Right ventricle myocardium superior (tissue), 1 donor: ENCODE results near the gene DNAI1. TPM values are rescaled to one million over a fixed set of nuclear protein-coding genes. Genes with fewer than 3 reads are reported as not detected.
"Not testable (repeated sequence)": the region's sequence is repeated elsewhere in the genome, so short reads cannot be mapped to it uniquely, and the experiment has no call there.

Experiments
- ATAC-seq: fragments of 200-7000 bp; cut with Tn5 transposase; one replicate; pipeline ENCODE4 v1.9.1; 2020; ENCODE audit warnings: mild to moderate bottlenecking; ENCODE audit not compliant: poor library complexity
- DNase-seq: peaks from one replicate; pipeline ENCODE4 v3.0.0-alpha.2; 2020
- intact Hi-C: fragments of 100-400 bp; cut with DNase I; formaldehyde crosslinking; loops from one replicate; pipeline ENCODE4 v1.11.2; 2022
- total RNA-seq: library from RNA; stranded (reverse); fragmentation: NEBNext Ultra II Directional; extraction: Animal tissue kit (Norgen Biotek cat#: 25700); gene quantifications from one replicate; pipeline ENCODE4 v1.2.1, GENCODE V29; 2021
- donor health status: DM: no; HTN: yes; CAD: no; lungs with severe emphysema.

The DNAI1 gene
- total RNA-seq, 1 donor from 2014 or later, result not detected

DNA sequence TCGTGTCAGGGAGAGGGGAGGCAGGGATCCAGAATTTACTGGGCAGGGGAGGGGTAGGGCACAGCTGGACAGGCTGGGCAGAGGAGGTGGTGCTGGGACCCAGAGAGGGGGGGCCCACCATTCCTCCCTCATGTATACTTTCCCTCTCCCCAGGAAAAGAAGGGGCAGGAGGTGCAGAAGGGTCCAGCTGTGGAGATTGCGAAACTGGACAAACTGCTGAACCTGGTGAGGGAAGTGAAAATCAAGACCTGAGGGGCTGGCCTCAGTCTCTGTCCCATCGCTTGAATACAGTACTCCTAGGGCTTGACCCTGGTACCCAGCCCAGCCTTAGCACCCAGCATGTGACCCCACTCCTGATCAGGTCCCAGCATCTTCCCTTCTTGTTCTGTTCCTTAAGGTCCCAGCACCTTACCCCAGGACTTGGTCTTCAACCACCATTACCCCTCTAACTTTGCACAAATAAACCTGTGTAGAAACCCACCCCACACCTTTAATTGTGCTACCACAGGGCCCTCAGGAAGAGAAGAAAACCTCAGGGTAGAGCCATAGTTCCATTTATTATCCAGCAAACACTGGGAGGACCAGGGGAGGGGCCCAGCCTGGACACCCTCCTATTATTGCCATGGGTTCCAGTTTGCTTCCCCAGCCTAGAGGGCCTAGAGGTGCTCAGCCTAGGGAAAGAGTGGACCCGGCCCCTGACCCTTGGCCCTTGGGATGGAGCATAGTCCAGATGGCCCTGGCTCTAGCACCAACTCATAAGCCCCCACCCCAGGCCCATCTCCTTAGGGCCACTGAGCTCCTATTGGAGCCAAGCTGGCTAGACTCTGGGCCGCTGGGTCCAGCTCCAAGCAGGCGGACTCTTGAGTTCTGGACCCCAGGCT, 62.1 kb downstream of the DNAI1 start:
- no peak for ATAC-seq
- intact Hi-C loops, result no loop called here
- DNase-seq, result no peak

DNA sequence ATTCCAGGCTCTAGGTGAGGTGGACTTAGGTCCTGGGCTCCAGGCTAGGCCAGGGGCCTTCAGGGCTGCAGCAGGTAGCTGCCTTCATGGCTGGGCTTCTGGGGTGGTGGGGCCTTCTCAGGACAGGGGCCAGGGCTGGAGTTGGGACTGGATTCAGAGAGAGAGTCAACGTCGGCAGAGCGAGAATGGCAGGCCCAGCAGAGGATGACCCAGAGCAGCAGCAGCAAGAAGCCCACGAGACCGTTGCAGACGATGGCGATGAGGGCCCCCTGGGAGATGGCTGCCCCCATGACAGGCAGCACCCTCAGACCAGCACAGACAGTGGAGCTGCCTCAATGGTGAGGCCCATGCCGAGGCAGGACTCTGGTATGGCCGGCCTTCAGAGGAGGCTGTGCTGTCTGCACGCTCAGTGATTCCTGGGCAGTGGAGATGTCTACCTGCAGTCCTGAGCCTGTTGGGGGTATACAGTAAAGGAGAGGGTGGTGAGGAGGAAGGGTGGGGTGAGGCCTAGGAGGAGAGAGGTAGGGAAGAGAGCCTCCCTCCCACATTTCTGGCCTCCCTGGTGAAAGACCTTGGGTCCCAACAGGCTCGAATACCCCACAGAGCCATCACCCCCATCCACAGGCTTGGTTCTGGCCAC, 62.9 kb downstream of the DNAI1 start:
- intact Hi-C loops, result no loop called here
- ATAC-seq, result no peak
- DNase-seq, result no peak

- intact Hi-C loops, result no loop called here
- no peak for DNase-seq
- no peak for ATAC-seq
Observed at GRCh38 chr9:34522091-34522887, 63.7 kb downstream of the DNAI1 start.

DNA sequence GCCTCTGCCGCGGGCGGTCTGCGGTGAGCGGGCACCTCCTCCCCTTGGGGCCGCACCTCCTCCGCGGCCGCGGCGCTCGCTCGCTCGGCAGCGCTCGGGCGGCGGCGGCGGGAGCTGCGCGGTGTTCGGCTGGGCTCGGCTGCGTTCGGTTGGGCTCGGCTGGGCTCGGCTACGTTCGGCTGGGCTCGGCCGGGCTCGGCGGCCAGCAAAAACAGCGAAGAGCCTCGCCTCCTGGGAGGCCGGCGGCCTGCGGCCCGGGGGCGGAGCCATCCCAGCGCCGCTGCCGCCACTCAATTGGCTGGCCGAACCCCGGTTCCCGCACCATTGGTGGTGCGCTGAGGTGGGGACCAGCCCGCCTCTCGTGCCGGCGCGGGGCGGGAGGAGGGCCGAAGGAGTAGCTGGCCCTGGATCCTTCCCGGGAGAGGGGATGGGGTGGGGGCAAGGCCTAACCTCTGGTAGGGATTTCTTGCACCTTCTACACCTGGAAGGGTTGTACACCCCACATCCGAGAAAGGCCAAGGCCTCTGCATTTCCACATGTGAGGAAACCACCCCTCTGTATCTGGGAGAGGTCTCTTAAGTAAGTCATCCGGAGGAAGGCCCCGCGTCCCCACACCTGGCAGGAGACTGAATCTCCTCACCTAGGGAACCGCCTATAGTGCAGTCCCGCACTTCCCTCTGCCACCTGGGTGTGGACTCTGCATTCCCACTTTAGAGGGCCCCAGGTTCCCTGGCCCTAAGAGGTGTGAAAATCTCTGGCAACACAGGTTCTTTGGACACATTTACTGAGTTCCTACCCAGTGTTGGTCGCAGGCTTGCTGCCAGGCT, 64.6 kb downstream of the DNAI1 start, which contains the start of gene ENHO:
ENHO (minus strand) TSS at position 20 of the 827 bp plus-strand sequence. CDS start 1,295 bp downstream, outside the sequence.
- intact Hi-C loops, result no loop called here
- DNase-seq, result peak; percentile 93

GRCh38 chr9:34524349-34524748, 65.7 kb downstream of the DNAI1 start:
- ATAC-seq, result no peak
- DNase-seq, result no peak
- intact Hi-C loops, result no loop called here

More for the DNA sequence above, 64.6 kb downstream of the DNAI1 start, which contains the start of gene ENHO:
- ATAC-seq, result peak; percentile 99

- DNase-seq (no peak), ATAC-seq (no peak)
- intact Hi-C loops, result no loop called here
Observed at GRCh38 chr9:34526026-34526425, 67.4 kb downstream of the DNAI1 start.

DNA sequence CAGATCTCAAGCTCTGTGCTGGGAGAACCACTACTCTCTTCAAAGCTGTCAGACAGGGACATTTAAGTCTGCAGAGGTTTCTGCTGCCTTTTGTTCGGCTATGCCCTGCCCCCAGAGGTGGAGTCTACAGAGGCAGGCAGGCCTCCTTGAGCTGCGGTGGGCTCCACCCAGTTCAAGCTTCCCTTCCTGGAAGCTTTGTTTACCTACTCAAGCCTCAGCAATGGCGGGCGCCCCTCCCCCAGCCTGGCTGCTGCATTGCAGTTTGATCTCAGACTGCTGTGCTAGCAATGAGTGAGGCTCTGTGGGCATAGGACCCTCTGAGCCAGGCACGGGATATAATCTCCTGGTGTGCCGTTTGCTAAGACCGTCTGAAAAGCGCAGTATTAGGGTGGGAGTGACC, 73.4 kb downstream of the DNAI1 start:
- DNase-seq, ATAC-seq, intact Hi-C loops: not testable (repeated sequence)

DNA sequence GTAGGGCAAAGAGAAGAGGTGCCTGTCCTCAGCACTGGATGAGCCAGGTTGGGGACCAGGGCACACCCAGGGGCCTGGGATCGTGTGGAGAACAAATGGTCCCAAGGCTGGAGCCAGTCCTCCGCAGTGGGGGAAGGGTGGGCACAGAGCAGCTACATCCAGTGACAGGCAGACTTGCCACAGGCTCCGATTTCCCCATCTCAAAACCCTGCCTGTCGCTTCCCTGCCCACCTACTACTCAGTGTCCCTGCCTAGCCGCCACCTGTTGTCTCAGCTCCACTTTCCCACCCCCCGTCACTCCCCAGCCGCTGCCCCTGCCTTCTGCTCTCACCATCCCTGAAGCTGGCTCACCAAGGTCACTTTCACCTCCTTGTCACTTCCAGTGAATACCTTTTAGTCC, 78.1 kb downstream of the DNAI1 start:
- intact Hi-C loops, result no loop called here
- ATAC-seq (no peak), DNase-seq (no peak)

GRCh38 chr9:34540827-34541226, 82.2 kb downstream of the DNAI1 start:
- DNase-seq, result no peak
- intact Hi-C loops, result no loop called here
- ATAC-seq, result no peak

- no peak for ATAC-seq
- DNase-seq, result no peak
- intact Hi-C loops, result no loop called here
Observed at GRCh38 chr9:34541540-34541939, 82.9 kb downstream of the DNAI1 start.

DNA sequence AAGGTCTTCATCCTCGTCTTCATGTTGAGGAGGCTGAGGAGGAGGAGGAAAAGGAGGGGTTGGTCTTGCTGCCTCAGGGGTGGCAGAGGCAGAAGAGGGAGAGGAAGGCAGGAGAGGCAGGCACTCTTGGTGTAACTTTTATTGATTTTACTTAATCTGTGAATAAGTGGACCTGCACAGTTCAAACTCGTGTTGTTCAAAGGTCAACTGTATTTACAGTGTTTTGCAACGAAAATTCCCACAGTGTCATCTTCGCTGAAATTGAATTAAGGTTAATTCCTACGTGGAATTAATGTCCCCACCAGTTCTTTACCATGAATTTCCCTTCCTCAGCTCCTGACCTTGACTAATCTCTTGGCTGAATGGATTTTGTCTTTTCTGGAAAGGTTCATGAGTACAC, 85.4 kb downstream of the DNAI1 start:
- no peak for ATAC-seq
- no peak for DNase-seq
- intact Hi-C loops, result no loop called here

DNA sequence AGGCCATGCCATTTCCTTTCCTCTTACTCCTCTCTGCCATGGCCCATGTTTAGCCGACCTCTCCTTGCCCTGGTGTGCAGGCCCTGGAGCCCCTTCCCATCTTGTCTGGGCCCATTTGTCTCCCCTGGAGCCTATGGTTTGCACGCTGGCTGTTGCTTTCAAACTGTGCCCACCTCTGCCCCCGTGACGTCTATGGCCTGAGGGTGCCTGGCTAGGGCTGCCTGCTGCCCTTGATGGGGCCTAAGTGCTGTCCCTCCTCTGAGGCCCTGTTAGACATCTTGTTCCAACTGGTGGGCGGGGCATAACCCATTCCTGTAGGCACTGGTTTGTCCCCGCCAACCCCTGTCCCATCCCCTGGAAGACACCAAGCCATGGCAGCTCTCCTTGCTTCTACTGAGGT, 86.9 kb downstream of the DNAI1 start:
- ATAC-seq (no peak), DNase-seq (no peak)
- intact Hi-C loops, result no loop called here

DNA sequence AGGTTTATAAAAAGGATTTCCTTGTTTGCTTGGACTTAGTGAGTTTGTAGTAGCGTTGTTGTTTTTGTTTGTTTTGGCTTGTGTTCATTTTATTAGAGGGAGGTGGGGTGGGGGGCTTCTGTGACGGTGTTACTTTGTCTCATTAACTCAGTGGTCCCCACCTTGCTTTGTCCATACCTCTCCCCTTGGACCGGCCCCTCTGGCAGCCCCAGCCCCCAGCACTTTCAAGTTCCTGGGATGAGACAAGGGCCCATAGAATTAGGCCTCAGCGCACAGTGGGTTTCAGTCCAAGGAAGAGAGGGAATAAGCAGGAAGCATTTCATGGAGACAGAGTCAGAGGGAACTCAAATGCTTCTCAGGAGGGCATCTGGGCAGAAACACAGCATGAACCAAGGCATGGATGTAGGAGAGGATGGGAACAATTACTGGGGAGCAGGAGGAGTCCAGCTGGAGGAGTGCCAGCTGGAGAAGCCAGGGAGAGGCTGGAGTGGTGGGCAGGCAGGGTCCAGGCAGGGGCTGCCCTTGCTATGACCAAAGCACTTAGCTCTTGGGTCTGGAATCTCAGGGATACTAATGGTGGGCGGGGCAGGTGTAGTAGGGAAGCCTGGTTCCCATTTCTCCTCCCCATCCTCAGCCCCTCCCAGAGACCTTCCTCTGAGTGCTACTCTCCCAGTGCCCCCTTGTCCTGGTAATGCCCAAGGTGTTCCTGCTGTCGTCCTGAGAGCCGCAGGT, 87.7 kb downstream of the DNAI1 start:
- intact Hi-C loops, result no loop called here
- DNase-seq, result no peak
- no peak for ATAC-seq

- intact Hi-C loops, result no loop called here
- DNase-seq, result peak; percentile 75
- ATAC-seq, result peak; percentile 70
Observed at GRCh38 chr9:34546834-34547827, 88.5 kb downstream of the DNAI1 start.

GRCh38 chr9:34547960-34548611, 89.5 kb downstream of the DNAI1 start:
- ATAC-seq (peak; percentile 95), DNase-seq (peak; percentile 86)
- intact Hi-C loops, result loop anchor here (2.0 kb wide), 1 partner anchor 43 kb away; no protein-coding TSS in a partner anchor

- ATAC-seq (no peak), DNase-seq (no peak)
- intact Hi-C loops, result loop anchor here (2.0 kb wide), 1 partner anchor 41 kb away; no protein-coding TSS in a partner anchor
Observed at GRCh38 chr9:34549407-34549732, 90.8 kb downstream of the DNAI1 start.
